HPDE6-E6E7 (cell line): ENCODE results near the gene TEX50.
"Not testable (repeated sequence)": the region's sequence is repeated elsewhere in the genome, so short reads cannot be mapped to it uniquely, and the experiment has no call there.

Source experiments
- DNase-seq: peaks from one replicate; pipeline ENCODE4 v3.0.0; 2011; ENCODE audit warnings: missing footprints; ENCODE audit errors: extremely low spot score

TEX50 gene

GRCh38 chr1:173661763-173662162, 26.6 kb downstream of the TEX50 start:
- DNase-seq: no peak

DNA sequence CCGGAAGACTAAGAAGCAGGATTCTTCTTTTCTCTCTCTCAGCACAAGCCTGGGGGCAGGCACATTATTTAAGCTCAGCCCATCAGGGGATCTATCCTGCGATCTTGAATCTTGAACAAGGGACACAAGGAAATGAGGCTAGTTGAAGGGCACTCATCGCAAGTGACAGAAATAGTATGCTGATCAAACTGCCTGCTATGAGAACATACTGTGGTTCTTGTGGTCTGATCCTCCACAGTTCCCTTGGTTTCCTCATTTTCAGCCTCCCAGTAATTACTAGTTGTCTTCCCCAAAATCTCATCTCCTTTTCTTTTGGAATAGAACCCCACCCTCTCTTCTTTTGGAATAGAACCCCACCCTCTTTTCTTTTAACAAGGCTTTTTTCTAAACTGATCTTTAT, 28.0 kb downstream of the TEX50 start:
- no peak for DNase-seq

DNA sequence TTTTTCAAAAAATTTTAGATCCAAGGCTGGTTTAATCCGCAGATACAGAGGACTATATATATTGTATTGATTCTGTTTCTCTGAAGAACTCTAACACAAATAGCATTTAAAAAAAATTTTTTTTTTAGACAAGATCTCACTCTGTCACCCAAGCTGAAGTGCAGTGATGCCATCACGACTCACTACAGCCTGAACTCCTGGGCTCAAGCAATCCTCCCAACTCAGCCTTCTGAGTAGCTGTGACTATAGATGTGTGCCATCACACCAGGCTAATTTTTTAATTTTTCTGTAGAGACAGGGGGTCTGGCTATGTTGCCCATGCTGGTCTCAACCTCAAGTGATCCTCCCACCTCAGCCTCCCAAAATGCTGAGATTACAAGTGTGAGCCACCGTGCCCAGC, 31.5 kb downstream of the TEX50 start:
- no peak for DNase-seq

GRCh38 chr1:173669491-173669941, 34.4 kb downstream of the TEX50 start, which contains the start of gene ANKRD45:
TSS of gene ANKRD45 (minus strand) at chr1:173669851. CDS start at chr1:173659418, 10,433 bp downstream.
- DNase-seq: no peak

- DNase-seq: not testable (repeated sequence)
These were observed 39.4 kb downstream of the TEX50 start for GRCh38 chr1:173674496-173674895.

- DNase-seq: not testable (repeated sequence)
These were observed 45.0 kb downstream of the TEX50 start for GRCh38 chr1:173680152-173680551.

DNA sequence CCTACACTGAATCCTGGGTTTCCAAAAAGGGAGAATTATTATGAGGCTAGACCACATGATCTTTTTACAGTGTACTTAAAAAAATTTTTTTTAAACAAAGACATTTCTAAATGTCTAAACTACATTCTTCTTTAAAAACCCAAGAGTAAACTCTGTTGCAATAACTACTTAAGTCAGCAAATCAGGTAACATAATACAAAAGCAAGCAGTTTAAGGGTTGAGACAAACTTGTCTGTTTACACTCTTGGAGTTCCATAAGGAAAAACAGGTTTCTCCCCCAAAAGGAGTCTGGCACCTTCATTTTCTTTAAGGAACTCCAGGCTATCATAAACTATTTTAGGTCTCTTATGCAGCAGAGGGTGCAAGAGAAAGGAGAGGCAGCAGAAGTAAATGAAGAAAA, 47.0 kb downstream of the TEX50 start:
- no peak for DNase-seq

DNA sequence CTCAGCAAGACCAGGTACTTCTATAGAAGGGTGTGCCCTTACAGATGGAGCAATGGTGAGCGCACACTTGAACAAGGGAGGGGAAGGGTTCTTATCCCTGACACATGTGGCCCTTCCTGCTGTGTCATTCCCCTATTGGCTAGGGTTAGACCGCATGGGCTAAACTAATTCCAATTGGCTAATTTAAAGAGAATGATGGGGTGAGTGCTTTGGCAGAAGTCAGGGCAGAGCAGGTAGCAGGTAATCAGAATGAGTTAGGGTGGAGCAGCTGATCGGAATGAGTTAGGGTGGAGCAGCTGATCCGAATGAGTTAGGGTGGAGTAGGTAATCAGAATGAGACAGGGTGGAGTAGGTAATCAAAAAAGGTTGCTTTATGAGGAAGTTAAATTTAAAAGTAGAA, 48.7 kb downstream of the TEX50 start:
- DNase-seq: not testable (repeated sequence)

GRCh38 chr1:173685121-173685520, 50.0 kb downstream of the TEX50 start:
- not testable (repeated sequence) for DNase-seq
